Measurements from ENCODE around the gene NIPAL4. TPM values are rescaled to one million over a fixed set of nuclear protein-coding genes. Genes with fewer than 3 reads are reported as not detected.
A peak's percentile ranks its signal among the peaks of the same experiment; 100 is the strongest.

Gene NIPAL4
- total RNA-seq, 1 experiment from 2014 or later, result not detected

DNA sequence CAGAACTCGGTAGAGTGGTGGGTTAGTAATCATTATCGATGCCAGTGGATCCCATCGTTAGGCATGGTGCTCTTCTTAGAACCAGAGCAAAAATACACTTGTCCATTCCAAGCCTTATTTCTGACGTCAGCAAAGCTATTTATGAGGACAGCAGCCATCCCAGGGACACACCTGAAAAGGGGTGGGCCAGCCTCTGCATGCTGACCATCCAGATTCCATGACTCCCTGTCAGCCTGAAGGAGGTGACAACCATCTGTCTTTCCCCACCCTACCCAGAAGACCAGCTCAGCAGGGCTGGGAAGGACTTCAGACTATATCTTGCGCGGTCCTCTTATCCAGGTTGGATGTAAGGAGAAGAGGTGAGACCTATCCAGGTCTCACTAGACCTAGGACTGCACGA, 5.7 kb upstream of the NIPAL4 start:
- H3K36me3 Mint-ChIP-seq (ENCODE audit: insufficient read depth in 1 of 3, low read depth in 3 of 3), result no peaks in the 10 kb centered on the region
- H3K9me3 ChIP-seq (ENCODE audit: control insufficient read depth, low read depth, low read length), result no peaks in the 10 kb centered on the region
- H2BK15ac ChIP-seq (ENCODE audit: low read depth, low read length), result no peak overlapping the region
- no peak overlapping the region for H4K5ac ChIP-seq (ENCODE audit: insufficient read length, low read depth, low read length)
- no peak overlapping the region for H2AFZ ChIP-seq (ENCODE audit: low read length)
- H3K27ac ChIP-seq (ENCODE audit: insufficient read length, low read depth, low read length), result no peak overlapping the region
- no peaks in the 10 kb centered on the region for H3K79me1 ChIP-seq (ENCODE audit: insufficient read depth, low read depth, low read length, poor library complexity, severe bottlenecking)
- no peak overlapping the region for H3K4ac ChIP-seq (ENCODE audit: low read depth, low read length)
- no peak overlapping the region for H2BK5ac ChIP-seq (ENCODE audit: insufficient read length, low read length)
- H3K27me3 Mint-ChIP-seq (ENCODE audit: low read depth), result peaks cover 15% of the 10 kb centered on the region
- no peak overlapping the region for H2BK20ac ChIP-seq (ENCODE audit: low read depth, low read length, poor library complexity, severe bottlenecking)
- no peaks in the 10 kb centered on the region for H4K20me1 ChIP-seq (ENCODE audit: control insufficient read depth, insufficient read depth, insufficient read length)
- no CpG with 5 or more reads among the region's 7 CpGs for WGBS (ENCODE audit: extremely low coverage, insufficient read length, low lambda C conversion rate)
- H2AK5ac ChIP-seq (ENCODE audit: insufficient read length, low read length), result no peak overlapping the region
- no peak overlapping the region for H3K9ac ChIP-seq (ENCODE audit: extremely low read depth, insufficient read length, low read length)
- no peaks in the 10 kb centered on the region; the same call in 1 of the 2 replicates for H3K4me1 ChIP-seq (ENCODE audit: insufficient read depth, low read length)
- no peak overlapping the region for H3K56ac ChIP-seq (ENCODE audit: insufficient read length, low read depth, low read length)
- peaks cover 13 to 18% of the 10 kb centered on the region in 2 experiments for H3K4me1 Mint-ChIP-seq
- H3K9me3 Mint-ChIP-seq, result no peaks in the 10 kb centered on the region
- TF ChIP-seq CTCF (conservative IDR thresholded peaks at IDR 0.05), result no peak
- no peak overlapping the region for H2BK120ac ChIP-seq (ENCODE audit: low read depth, low read length, poor library complexity, severe bottlenecking)
- no peak overlapping the region for H3T11ph ChIP-seq (ENCODE audit: low read length)
- no peak overlapping the region for H3K14ac ChIP-seq (ENCODE audit: insufficient read depth, low read length)
- H3K23ac ChIP-seq (ENCODE audit: insufficient read length, low read depth, low read length), result no peak overlapping the region
- no peak overlapping the region for H4K91ac ChIP-seq (ENCODE audit: insufficient read length, low read depth, low read length)
- no peak overlapping the region for H2BK12ac ChIP-seq (ENCODE audit: insufficient read length, low read depth, low read length)
- H4K8ac ChIP-seq (replicated peaks; ENCODE audit: insufficient read length, low read depth, low read length), result no peak overlapping the region
- H3K23me2 ChIP-seq (ENCODE audit: insufficient read length, low read depth, low read length, poor library complexity, severe bottlenecking), result no peaks in the 10 kb centered on the region
- no peaks in the 10 kb centered on the region for H3K79me2 ChIP-seq (ENCODE audit: insufficient read depth, low read length)
- no peak overlapping the region for H3K27ac Mint-ChIP-seq
- no peaks in the 10 kb centered on the region for H3K27me3 ChIP-seq (ENCODE audit: insufficient read depth, low read length)
- no peak overlapping the region for H3K18ac ChIP-seq (ENCODE audit: insufficient read length, low read depth, low read length)
- H3K4me2 ChIP-seq (ENCODE audit: insufficient read depth, insufficient read length, low read length), result no peak overlapping the region
- peak; percentile 10 for DNase-seq
- no peak overlapping the region for H3K4me3 Mint-ChIP-seq
